H9 (cell line): ENCODE results near the gene PDE4C. TPM values are rescaled to one million over a fixed set of nuclear protein-coding genes. Genes with fewer than 3 reads are reported as not detected.

Experiments used
- DNase-seq: peaks from one replicate; pipeline ENCODE4 v3.0.0-alpha.2; 2017
- H2AFZ ChIP-seq: one replicate; pipeline ENCODE4 v1.6.1; 2013; ENCODE audit warnings: mild to moderate bottlenecking, low read length, control low read depth, moderate library complexity
- H2AK5ac ChIP-seq: 2 replicates; pipeline ENCODE4 v1.6.1; 2013; ENCODE audit warnings: low read length, control low read depth, mixed read lengths; ENCODE audit not compliant: insufficient read length
- H2BK120ac ChIP-seq: one replicate; pipeline ENCODE4 v1.6.1; 2013; ENCODE audit warnings: low read depth, mild to moderate bottlenecking, low read length, control low read depth, inconsistent platforms; ENCODE audit not compliant: poor library complexity, severe bottlenecking
- H2BK12ac ChIP-seq: 2 replicates; pipeline ENCODE4 v1.6.1; 2013; ENCODE audit warnings: low read length, control low read depth, mixed read lengths, low read depth; ENCODE audit not compliant: insufficient read length
- H2BK15ac ChIP-seq: 2 replicates; pipeline ENCODE4 v1.6.1; 2013; ENCODE audit warnings: low read depth, low read length, control low read depth
- H2BK20ac ChIP-seq: one replicate; pipeline ENCODE4 v1.6.1; 2013; ENCODE audit warnings: low read depth, mild to moderate bottlenecking, low read length, control low read depth, inconsistent platforms; ENCODE audit not compliant: poor library complexity, severe bottlenecking
- H2BK5ac ChIP-seq: 2 replicates; pipeline ENCODE4 v1.6.1; 2013; ENCODE audit warnings: low read length, control low read depth, mixed read lengths; ENCODE audit not compliant: insufficient read length
- H3K14ac ChIP-seq: 2 replicates; pipeline ENCODE4 v1.6.1; 2013; ENCODE audit warnings: low read length, control low read depth; ENCODE audit not compliant: insufficient read depth
- H3K18ac ChIP-seq: 2 replicates; pipeline ENCODE4 v1.6.1; 2013; ENCODE audit warnings: low read depth, mild to moderate bottlenecking, mixed read lengths, low read length, control low read depth; ENCODE audit not compliant: insufficient read length
- H3K23ac ChIP-seq: 2 replicates; pipeline ENCODE4 v1.6.1; 2013; ENCODE audit warnings: low read length, control low read depth, mixed read lengths, low read depth; ENCODE audit not compliant: insufficient read length
- H3K23me2 ChIP-seq: 2 replicates; pipeline ENCODE4 v1.6.1; 2013; ENCODE audit warnings: low read depth, mild to moderate bottlenecking, mixed read lengths, low read length, control low read depth; ENCODE audit not compliant: insufficient read length, poor library complexity, severe bottlenecking
- H3K27ac ChIP-seq: 2 replicates; pipeline ENCODE4 v1.5.1; 2013; ENCODE audit warnings: low read length, control low read depth, mixed read lengths, low read depth; ENCODE audit not compliant: insufficient read length
- H3K27me3 ChIP-seq: 2 replicates; pipeline ENCODE4 v1.6.1; 2013; ENCODE audit warnings: low read length, control low read depth, inconsistent platforms; ENCODE audit not compliant: insufficient read depth
- H3K4ac ChIP-seq: 2 replicates; pipeline ENCODE4 v1.6.1; 2013; ENCODE audit warnings: low read depth, mild to moderate bottlenecking, control low read depth, inconsistent platforms, low read length, moderate library complexity
- H3K4me1 ChIP-seq: 2 replicates; pipeline ENCODE4 v1.6.1; 2013; ENCODE audit warnings: low read length, control low read depth, inconsistent platforms; ENCODE audit not compliant: insufficient read depth
- H3K4me2 ChIP-seq: 2 replicates; pipeline ENCODE4 v1.6.1; 2013; ENCODE audit warnings: low read length, control low read depth, mixed read lengths; ENCODE audit not compliant: insufficient read length, insufficient read depth
- H3K56ac ChIP-seq: 2 replicates; pipeline ENCODE4 v1.6.1; 2013; ENCODE audit warnings: low read depth, mild to moderate bottlenecking, mixed read lengths, low read length, control low read depth; ENCODE audit not compliant: insufficient read length
- H3K79me1 ChIP-seq: 2 replicates; pipeline ENCODE4 v1.6.1; 2013; ENCODE audit warnings: low read depth, mild to moderate bottlenecking, moderate library complexity, low read length, control low read depth, inconsistent platforms; ENCODE audit not compliant: insufficient read depth, poor library complexity, severe bottlenecking
- H3K79me2 ChIP-seq: 2 replicates; pipeline ENCODE4 v1.6.1; 2013; ENCODE audit warnings: low read length, control low read depth, inconsistent platforms; ENCODE audit not compliant: insufficient read depth
- H3K9ac ChIP-seq: 2 replicates; pipeline ENCODE4 v1.6.1; 2013; ENCODE audit warnings: low read length, control low read depth, mixed read lengths; ENCODE audit not compliant: insufficient read length; ENCODE audit errors: extremely low read depth
- H3K9me3 ChIP-seq: one replicate; pipeline ENCODE4 v1.6.1; 2013; ENCODE audit warnings: low read depth, low read length, inconsistent platforms; ENCODE audit not compliant: control insufficient read depth
- H3T11ph ChIP-seq: one replicate; pipeline ENCODE4 v1.6.1; 2013; ENCODE audit warnings: mild to moderate bottlenecking, low read length, control low read depth, inconsistent platforms
- H4K20me1 ChIP-seq: one replicate; pipeline ENCODE4 v1.6.1; 2013; ENCODE audit not compliant: control insufficient read depth, insufficient read length, insufficient read depth
- H4K5ac ChIP-seq: 2 replicates; pipeline ENCODE4 v1.6.1; 2013; ENCODE audit warnings: low read depth, mild to moderate bottlenecking, mixed read lengths, low read length, control low read depth; ENCODE audit not compliant: insufficient read length
- H4K8ac ChIP-seq: replicated peaks from 2 replicates; pipeline ENCODE4 v1.6.1; 2013; ENCODE audit warnings: low read length, control low read depth, mixed read lengths, low read depth; ENCODE audit not compliant: insufficient read length
- H4K91ac ChIP-seq: 2 replicates; pipeline ENCODE4 v1.6.1; 2013; ENCODE audit warnings: low read depth, mild to moderate bottlenecking, moderate library complexity, mixed read lengths, low read length, control low read depth; ENCODE audit not compliant: insufficient read length
- H3K27ac Mint-ChIP-seq, 3 experiments: 2 replicates in 2 of 3; 3 replicates in 1 of 3; pipeline ENCODE4 v1.8.0; 2020 to 2021; ENCODE audit warnings: mixed read lengths in 3 of 3, mild to moderate bottlenecking in 1 of 3, moderate library complexity in 1 of 3
- H3K27me3 Mint-ChIP-seq: 2 replicates; pipeline ENCODE4 v1.8.0; 2021; ENCODE audit warnings: low read depth, mild to moderate bottlenecking, moderate library complexity, mixed read lengths
- H3K36me3 Mint-ChIP-seq, 3 experiments: 2 replicates in 2 of 3; 3 replicates in 1 of 3; pipeline ENCODE4 v1.8.0; 2020 to 2021; ENCODE audit warnings: low read depth in 3 of 3, mixed read lengths in 3 of 3; ENCODE audit not compliant: insufficient read depth in 1 of 3
- H3K4me1 Mint-ChIP-seq, 2 experiments: 2 replicates each; pipeline ENCODE4 v1.8.0; 2020; ENCODE audit warnings: mixed read lengths in 2 of 2
- H3K4me3 Mint-ChIP-seq, 2 experiments: 2 replicates in 1 of 2; 3 replicates in 1 of 2; pipeline ENCODE4 v1.8.0; 2020 to 2021; ENCODE audit warnings: mild to moderate bottlenecking in 2 of 2, mixed read lengths in 2 of 2, moderate library complexity in 1 of 2
- H3K9me3 Mint-ChIP-seq, 2 experiments: 2 replicates in 1 of 2; 3 replicates in 1 of 2; pipeline ENCODE4 v1.8.0; 2020; ENCODE audit warnings: mild to moderate bottlenecking in 2 of 2, mixed read lengths in 2 of 2, moderate library complexity in 1 of 2
- WGBS: extraction: QIAGEN DNeasy Blood & Tissue Kit; methylation state at CpG from one replicate; pipeline ENCODE4 v1.1.7; 2013; ENCODE audit warnings: missing lambda C conversion rate, low lambda C conversion rate, mixed read lengths; ENCODE audit not compliant: insufficient read length; ENCODE audit errors: extremely low coverage; 5-methylcytosine and 5-hydroxymethylcytosine counted together
- total RNA-seq: library from RNA; stranded (reverse); gene quantifications from 2 replicates; pipeline ENCODE4 v1.2.1, GENCODE V29; 2021
- TF ChIP-seq, protein P1 (sequence below): fragments of 200-600 bp; sonication (generic); conservative IDR thresholded peaks from 3 replicates; pipeline ENCODE4 v1.8.0; 2021; ENCODE audit warnings: antibody characterized with exemption, mild to moderate bottlenecking

Gene PDE4C
- total RNA-seq, 1 experiment from 2014 or later: 1.8 TPM

- DNase-seq: peak; percentile 72
- H3K36me3 Mint-ChIP-seq: no peaks in the 10 kb centered on the region
These were observed 17.9 kb downstream of the PDE4C start for GRCh38 chr19:18208098-18208951.

More at GRCh38 chr19:18208098-18208951, 17.9 kb downstream of the PDE4C start:
- no peaks in the 10 kb centered on the region for H3K27me3 Mint-ChIP-seq
- Histone ChIP-seq H3K9me3 (no peaks in the 10 kb centered on the region), H4K91ac (no peak overlapping the region), H3K27me3 (no peaks in the 10 kb centered on the region), H4K5ac (no peak overlapping the region), H3K4ac (no peak overlapping the region), H3K9ac (no peak overlapping the region), H3K14ac (no peak overlapping the region), H2AFZ (no peak overlapping the region), H2BK5ac (no peak overlapping the region), H2BK12ac (no peak overlapping the region), H3K23ac (no peak overlapping the region), H3K79me1 (no peaks in the 10 kb centered on the region), H2BK15ac (no peak overlapping the region), H3K23me2 (peaks cover 17% of the 10 kb centered on the region), H3T11ph (no peak overlapping the region), H3K27ac (no peak overlapping the region), H3K79me2 (no peaks in the 10 kb centered on the region), H3K4me1 (no peaks in the 10 kb centered on the region), H2BK20ac (no peak overlapping the region), H3K56ac (no peak overlapping the region), H3K4me2 (no peak overlapping the region), H4K8ac (no peak overlapping the region), H2BK120ac (no peak overlapping the region), H4K20me1 (peaks cover under 1% of the 10 kb centered on the region), H3K18ac (no peak overlapping the region), H2AK5ac (no peak overlapping the region)
- peak overlapping the region in 1 of 2 experiments; percentile 53; a peak in 2 of 5 replicates for H3K4me3 Mint-ChIP-seq
- H3K9me3 Mint-ChIP-seq: peaks cover 0 to under 1% of the 10 kb centered on the region in 2 experiments; a peak in 1 of 5 replicates
- no peak overlapping the region for H3K27ac Mint-ChIP-seq
- TF ChIP-seq, protein P1, sequence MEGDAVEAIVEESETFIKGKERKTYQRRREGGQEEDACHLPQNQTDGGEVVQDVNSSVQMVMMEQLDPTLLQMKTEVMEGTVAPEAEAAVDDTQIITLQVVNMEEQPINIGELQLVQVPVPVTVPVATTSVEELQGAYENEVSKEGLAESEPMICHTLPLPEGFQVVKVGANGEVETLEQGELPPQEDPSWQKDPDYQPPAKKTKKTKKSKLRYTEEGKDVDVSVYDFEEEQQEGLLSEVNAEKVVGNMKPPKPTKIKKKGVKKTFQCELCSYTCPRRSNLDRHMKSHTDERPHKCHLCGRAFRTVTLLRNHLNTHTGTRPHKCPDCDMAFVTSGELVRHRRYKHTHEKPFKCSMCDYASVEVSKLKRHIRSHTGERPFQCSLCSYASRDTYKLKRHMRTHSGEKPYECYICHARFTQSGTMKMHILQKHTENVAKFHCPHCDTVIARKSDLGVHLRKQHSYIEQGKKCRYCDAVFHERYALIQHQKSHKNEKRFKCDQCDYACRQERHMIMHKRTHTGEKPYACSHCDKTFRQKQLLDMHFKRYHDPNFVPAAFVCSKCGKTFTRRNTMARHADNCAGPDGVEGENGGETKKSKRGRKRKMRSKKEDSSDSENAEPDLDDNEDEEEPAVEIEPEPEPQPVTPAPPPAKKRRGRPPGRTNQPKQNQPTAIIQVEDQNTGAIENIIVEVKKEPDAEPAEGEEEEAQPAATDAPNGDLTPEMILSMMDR: peak; percentile 76
- no CpG with 5 or more reads among the region's 32 CpGs for WGBS
- peaks cover 6 to 28% of the 10 kb centered on the region in 2 experiments for H3K4me1 Mint-ChIP-seq
